Cardiac muscle cell (in vitro differentiated cells and primary cell): ENCODE data around the gene TPO. TPM values are rescaled to one million over a fixed set of nuclear protein-coding genes. Genes with fewer than 3 reads are reported as not detected.
"Not testable (repeated sequence)": the region's sequence is repeated elsewhere in the genome, so short reads cannot be mapped to it uniquely, and the experiment has no call there.

ENCODE experiments used
- DNase-seq, 2 donors: peaks; one replicate each; pipeline versions ENCODE4 v3.0.0 to v3.0.0-alpha.2; 2010 to 2017; ENCODE audit warnings: low read depth in 1 of 2, low spot score in 1 of 2
- H3K27ac ChIP-seq: fragments of 200-600 bp; sonication (generic); 2 replicates; pipeline ENCODE4 v1.5.1; 2016
- H3K27me3 ChIP-seq: fragments of 200-600 bp; sonication (generic); 2 replicates; pipeline ENCODE4 v1.6.0; 2016; ENCODE audit warnings: control low read depth
- H3K36me3 ChIP-seq: fragments of 200-600 bp; sonication (generic); 2 replicates; pipeline ENCODE4 v1.5.1; 2016; ENCODE audit warnings: control low read depth
- H3K4me1 ChIP-seq: fragments of 200-600 bp; sonication (generic); 2 replicates; pipeline ENCODE4 v1.8.1; 2017; ENCODE audit warnings: low read depth, mild to moderate bottlenecking, mixed run types
- H3K4me3 ChIP-seq: fragments of 200-600 bp; sonication (generic); 2 replicates; pipeline ENCODE4 v1.5.1; 2016; ENCODE audit warnings: mild to moderate bottlenecking
- H3K9me3 ChIP-seq: fragments of 200-600 bp; sonication (generic); 2 replicates; pipeline ENCODE4 v1.5.1; 2017; ENCODE audit warnings: low read depth, mild to moderate bottlenecking, control low read depth
- polyA plus RNA-seq: library from polyadenylated mRNA; unstranded; fragments of >200 nt; fragmentation: Nextera tagmentation; extraction: Ambion mirVana; gene quantifications from 2 replicates; pipeline ENCODE4 v1.2.1, GENCODE V29; 2016
- total RNA-seq: library from RNA; depleted of rRNA; stranded (reverse); fragments of >200 nt; gene quantifications from 2 replicates; pipeline ENCODE4 v1.2.3, GENCODE V29; 2016
- TF ChIP-seq, protein P1 (sequence below): IDR thresholded peaks from 2 replicates; pipeline ENCODE4 v1.5.1; 2012; ENCODE audit warnings: low read depth, mild to moderate bottlenecking, low read length

Gene TPO
- total and polyA plus RNA-seq, 2 experiments from 2014 or later, result 0.46 to 0.71 TPM

DNA sequence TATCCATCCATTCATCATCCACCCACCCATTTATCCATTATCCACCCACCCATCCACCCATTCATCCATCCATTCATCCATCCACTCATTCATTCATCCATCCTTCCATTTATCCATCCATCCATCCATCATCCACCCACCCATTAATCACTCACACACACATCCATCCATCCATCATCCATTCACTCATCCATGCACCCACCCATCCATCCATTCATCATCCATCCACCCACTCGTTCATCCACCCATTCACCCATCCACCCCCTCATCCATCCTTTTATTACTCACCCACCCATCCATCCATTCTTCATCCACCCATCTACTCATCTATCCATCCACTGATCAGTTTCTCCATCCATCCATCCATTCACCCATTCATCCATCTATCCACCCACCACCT lies 8.1 kb upstream of the TPO start:
- DNase-seq, result no peak
- no peak overlapping the region for H3K4me3 ChIP-seq
- H3K4me1 ChIP-seq, result no peaks in the 10 kb centered on the region
- TF ChIP-seq, protein P1, sequence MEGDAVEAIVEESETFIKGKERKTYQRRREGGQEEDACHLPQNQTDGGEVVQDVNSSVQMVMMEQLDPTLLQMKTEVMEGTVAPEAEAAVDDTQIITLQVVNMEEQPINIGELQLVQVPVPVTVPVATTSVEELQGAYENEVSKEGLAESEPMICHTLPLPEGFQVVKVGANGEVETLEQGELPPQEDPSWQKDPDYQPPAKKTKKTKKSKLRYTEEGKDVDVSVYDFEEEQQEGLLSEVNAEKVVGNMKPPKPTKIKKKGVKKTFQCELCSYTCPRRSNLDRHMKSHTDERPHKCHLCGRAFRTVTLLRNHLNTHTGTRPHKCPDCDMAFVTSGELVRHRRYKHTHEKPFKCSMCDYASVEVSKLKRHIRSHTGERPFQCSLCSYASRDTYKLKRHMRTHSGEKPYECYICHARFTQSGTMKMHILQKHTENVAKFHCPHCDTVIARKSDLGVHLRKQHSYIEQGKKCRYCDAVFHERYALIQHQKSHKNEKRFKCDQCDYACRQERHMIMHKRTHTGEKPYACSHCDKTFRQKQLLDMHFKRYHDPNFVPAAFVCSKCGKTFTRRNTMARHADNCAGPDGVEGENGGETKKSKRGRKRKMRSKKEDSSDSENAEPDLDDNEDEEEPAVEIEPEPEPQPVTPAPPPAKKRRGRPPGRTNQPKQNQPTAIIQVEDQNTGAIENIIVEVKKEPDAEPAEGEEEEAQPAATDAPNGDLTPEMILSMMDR, result no peak
- no peaks in the 10 kb centered on the region for H3K9me3 ChIP-seq
- peaks cover 8% of the 10 kb centered on the region for H3K27me3 ChIP-seq
- no peak overlapping the region for H3K27ac ChIP-seq
- H3K36me3 ChIP-seq, result no peaks in the 10 kb centered on the region

DNA sequence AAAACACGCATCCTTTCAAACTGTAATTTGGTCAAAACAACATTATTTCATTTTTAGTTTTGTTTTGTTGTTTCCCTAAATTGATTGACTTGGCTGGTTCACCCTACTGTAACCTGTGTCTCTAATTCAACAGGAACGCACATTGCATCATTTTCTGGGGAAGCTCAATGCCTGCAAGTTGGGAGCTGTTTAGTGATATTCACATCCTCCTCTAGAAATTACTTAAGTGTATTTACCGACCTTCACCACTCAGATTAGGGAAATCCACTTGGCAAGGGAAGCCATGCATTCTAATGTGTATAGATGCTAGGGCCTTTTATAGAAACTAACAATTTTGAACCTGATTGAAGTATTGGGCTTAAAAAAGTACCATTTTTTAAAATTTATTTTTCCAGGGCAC lies 7.3 kb upstream of the TPO start:
- DNase-seq, result no peak
- Histone ChIP-seq H3K4me1 (no peaks in the 10 kb centered on the region), H3K27ac (no peak overlapping the region), H3K4me3 (no peak overlapping the region), H3K27me3 (peaks cover 8% of the 10 kb centered on the region), H3K36me3 (no peaks in the 10 kb centered on the region), H3K9me3 (no peaks in the 10 kb centered on the region)
- TF ChIP-seq, protein P1, result no peak

DNA sequence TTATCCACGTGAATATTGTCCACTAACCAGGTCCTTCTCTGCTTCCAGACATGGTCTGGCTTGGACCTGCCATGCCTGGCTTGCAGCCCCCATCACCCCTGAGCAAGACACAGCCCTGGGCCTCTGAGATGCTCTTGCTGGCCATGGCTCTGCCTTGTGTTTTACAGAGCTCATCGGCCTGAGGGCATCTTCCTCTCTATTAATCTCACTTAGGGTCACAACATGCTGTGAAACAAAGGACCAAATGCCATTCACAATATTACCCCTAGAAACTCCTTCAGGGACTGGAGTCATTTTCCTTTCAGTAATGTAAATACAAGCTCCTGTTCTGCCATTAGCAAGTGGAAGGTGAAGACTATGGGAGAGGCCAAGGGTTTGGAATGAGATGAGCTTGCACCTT lies 6.8 kb upstream of the TPO start:
- Histone ChIP-seq H3K36me3 (no peaks in the 10 kb centered on the region), H3K4me3 (no peak overlapping the region), H3K27ac (no peak overlapping the region), H3K9me3 (no peaks in the 10 kb centered on the region), H3K4me1 (no peaks in the 10 kb centered on the region), H3K27me3 (peaks cover 8% of the 10 kb centered on the region)
- TF ChIP-seq, protein P1, result no peak
- DNase-seq, result no peak

DNA sequence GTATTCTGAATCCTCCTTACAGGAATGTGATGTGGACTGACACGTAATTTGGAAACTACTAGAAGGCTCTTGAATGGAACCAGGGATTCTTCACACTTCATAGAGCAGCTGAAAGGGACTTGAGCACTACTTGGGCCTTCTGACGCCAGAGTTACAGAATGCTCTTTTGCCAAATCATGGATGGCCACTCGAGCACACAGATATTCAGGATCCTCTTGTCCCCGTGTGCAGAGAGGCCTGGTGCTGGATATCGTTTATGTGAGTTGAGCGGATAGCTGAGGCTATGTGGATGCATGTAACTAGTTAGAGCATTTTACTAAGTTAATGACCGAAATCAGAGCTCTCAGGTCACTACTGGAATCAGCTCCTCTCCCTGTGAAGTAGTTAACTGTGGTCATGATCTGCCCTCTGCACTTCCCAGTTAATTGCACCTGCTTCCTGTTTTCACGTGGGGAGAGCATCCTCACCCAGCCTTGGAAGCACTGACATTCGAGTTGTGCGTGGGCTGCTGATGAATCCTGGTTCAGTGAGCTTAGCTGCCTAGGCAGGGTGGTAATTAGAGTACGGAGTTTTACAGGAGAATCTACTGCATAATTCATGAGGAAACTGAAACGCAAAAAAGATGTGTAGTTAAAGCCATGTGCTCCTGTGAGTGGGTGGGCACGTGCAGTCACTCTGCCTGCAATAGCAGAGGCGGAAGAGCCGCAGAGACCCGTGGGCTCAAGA lies 5.2 kb upstream of the TPO start:
- TF ChIP-seq, protein P1, result no peak
- H3K36me3 ChIP-seq, result no peaks in the 10 kb centered on the region
- no peak overlapping the region for H3K27ac ChIP-seq
- H3K4me1 ChIP-seq, result no peaks in the 10 kb centered on the region
- H3K27me3 ChIP-seq, result peaks cover 8% of the 10 kb centered on the region
- H3K4me3 ChIP-seq, result no peak overlapping the region
- no peaks in the 10 kb centered on the region for H3K9me3 ChIP-seq
- DNase-seq, result no peak

DNA sequence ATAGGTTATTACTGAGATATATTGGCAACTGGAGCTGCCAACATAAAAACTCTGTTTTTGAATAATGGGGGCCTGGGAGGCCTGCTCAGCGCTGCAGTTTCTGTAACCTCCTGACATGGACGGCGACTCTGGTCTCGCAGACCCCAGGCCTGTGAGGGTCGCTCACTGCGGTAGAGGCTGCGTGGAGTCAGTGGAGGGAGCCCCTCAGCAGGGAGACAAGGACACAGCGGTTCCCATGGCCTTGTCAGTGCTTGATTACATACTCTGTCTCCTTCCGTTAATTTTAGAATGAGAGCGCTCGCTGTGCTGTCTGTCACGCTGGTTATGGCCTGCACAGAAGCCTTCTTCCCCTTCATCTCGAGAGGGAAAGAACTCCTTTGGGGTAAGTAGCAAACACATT lies 858 bp downstream of the TPO start:
- H3K36me3 ChIP-seq, result no peaks in the 10 kb centered on the region
- peak in 1 of 2 donors; percentile 52 for DNase-seq

DNA sequence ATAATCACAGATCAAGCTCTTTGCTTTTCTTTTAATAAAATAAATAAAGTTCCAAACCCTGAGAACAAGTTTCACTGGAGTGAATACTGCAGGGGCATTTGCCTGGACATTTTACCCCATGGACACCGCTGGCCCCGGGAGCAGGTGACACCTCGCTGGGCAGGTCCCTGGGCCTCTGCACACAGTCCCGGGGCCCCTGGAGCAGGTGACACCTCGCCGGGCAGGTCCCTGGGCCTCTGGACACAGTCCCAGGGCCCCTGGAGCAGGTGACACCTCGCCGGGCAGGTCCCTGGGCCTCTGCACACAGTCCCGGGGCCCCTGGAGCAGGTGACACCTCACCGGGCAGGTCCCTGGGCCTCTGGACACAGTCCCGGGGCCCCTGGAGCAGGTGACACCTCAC lies 1.6 kb downstream of the TPO start:
- H3K4me1 ChIP-seq, result peaks cover 13% of the 10 kb centered on the region
- not testable (repeated sequence) for H3K27ac ChIP-seq, H3K27me3 ChIP-seq, H3K9me3 ChIP-seq, H3K36me3 ChIP-seq, DNase-seq, H3K4me3 ChIP-seq

More for the DNA sequence above, 858 bp downstream of the TPO start:
- H3K9me3 ChIP-seq, result no peaks in the 10 kb centered on the region
- TF ChIP-seq, protein P1, result no peak
- peak overlapping the region; percentile 51 for H3K27ac ChIP-seq
- peaks cover 13% of the 10 kb centered on the region for H3K4me1 ChIP-seq
- no peaks in the 10 kb centered on the region for H3K27me3 ChIP-seq
- no peak overlapping the region for H3K4me3 ChIP-seq
